K562 treated with DMSO at 1 percent for 24 hours (cell line): Measurements from ENCODE around the gene ACTBL2. TPM values are rescaled to one million over a fixed set of nuclear protein-coding genes. Genes with fewer than 3 reads are reported as not detected.

Experiments
- total RNA-seq: library from RNA; unstranded; fragments of 300-600 nt; gene quantifications from 2 replicates; pipeline ENCODE4 v1.2.3, GENCODE V29; 2022; ENCODE audit warnings: low read depth; ENCODE audit not compliant: insufficient read depth

The ACTBL2 gene
- not detected in 2 replicates for total RNA-seq

GRCh38 chr5:57482671-57483106 is at the start of gene ACTBL2:
Gene ACTBL2, minus strand, starts transcription at chr5:57482811. Its CDS starts 104 bp downstream, at chr5:57482707.

